ENCODE measurements around the gene GRB10.

- TF ChIP-seq CTCF (IDR thresholded peaks at IDR 0.05; ENCODE audit: low read depth, low read length, missing input control): no peak
- TF ChIP-seq FOXA1 (IDR thresholded peaks at IDR 0.05): no peak
- no peak for TF ChIP-seq MAX (IDR thresholded peaks at IDR 0.05)
These were observed 31.6 kb downstream of the GRB10 start for GRCh38 chr7:50751146-50751545.
